ENCODE results near the gene INPP5B.
"Not testable (repeated sequence)": the region's sequence is repeated elsewhere in the genome, so short reads cannot be mapped to it uniquely, and the experiment has no call there.

INPP5B gene

GRCh38 chr1:37910886-37911285 lies 36.0 kb downstream of the INPP5B start:
- DNase-seq = not testable (repeated sequence)

GRCh38 chr1:37908531-37908930 lies 38.3 kb downstream of the INPP5B start:
- DNase-seq = not testable (repeated sequence)

DNA sequence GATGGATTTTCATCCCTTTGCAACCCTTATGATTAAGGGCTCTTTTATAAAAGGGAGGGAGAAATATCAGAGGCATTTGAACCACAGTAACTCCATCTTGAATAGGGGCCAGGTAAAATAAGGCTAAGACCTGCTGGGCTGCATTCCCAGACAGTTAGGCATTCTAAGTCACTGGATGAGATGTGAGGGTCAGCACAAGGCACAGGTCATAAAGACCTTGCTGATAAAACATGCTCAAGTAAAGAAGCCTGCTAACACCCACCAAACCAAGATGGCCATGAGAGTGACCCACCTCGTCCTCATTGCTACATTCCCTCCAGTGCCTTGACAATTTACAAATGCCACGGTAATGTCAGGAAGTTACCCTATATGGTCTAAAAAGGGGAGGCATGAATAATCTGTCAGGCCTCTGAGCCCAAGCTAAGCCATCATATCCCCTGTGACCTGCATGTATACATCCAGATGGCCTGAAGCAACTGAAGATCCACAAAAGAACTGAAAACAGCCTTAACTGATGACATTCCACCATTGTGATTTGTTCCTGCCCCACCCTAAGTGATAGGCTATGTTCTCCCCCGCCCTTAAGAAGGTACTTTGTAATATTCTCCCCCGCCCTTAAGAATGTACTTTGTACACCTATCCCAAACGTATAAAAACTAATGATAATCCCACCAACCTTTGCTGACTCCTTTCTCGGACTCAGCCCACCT lies 39.3 kb downstream of the INPP5B start:
- not testable (repeated sequence) for DNase-seq

DNA sequence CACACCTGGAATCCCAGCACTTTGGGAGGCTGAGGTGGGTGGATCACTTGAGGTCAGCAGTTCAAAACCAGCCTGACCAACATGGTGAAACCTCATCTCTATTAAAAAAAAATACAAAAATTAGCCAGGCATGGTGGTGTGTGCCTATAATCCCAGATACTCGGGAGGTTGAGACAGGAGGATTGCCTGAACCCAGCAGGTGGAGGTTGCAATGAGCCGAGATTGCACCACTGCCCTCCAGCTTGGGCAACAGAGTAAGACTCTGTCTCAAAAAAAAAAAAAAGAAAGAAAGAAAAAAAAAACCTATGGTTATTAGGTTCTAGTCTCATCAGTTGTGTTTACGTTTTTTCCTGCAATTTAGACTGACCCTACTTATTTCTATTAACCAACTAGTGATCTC lies 40.3 kb downstream of the INPP5B start:
- not testable (repeated sequence) for DNase-seq

- no peak for DNase-seq
Observed at GRCh38 chr1:37905727-37906126, 41.1 kb downstream of the INPP5B start.

DNA sequence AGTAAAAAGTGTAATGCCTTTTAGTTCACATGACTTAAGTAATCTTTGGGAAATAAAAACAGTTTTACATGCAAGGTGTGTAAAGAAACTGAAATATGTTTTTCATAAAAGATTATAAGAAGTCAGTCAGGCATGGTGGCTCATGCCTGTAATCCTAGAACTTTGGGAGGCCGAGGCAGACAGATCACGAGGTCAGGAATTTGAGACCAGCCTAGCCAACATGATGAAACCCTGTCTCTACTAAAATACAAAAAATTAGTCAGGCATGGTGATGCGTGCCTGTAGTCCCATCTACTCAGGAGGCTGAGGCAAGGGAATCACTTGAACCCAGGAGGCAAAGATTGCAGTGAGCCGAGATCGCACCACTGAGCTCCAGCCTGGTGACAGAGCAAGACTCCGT lies 42.9 kb downstream of the INPP5B start:
- DNase-seq = not testable (repeated sequence)

DNA sequence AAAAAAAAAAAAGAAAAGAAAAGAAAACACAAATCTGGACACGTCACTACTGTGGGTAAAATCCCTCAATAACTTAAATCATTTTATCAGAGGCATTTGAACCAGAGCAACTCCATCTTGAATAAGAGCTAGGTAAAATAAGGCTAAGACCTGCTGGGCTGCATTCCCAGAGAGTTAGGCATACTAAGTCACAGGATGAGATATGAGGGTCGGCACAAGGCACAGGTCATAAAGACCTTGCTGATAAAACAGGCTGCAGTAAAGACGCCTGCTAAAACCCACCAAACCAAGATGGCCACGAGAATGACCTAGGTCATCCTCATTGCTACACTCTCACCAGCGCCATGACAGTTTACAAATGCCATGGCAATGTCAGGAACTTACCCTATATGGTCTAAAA lies 43.9 kb downstream of the INPP5B start:
- DNase-seq = no peak

DNA sequence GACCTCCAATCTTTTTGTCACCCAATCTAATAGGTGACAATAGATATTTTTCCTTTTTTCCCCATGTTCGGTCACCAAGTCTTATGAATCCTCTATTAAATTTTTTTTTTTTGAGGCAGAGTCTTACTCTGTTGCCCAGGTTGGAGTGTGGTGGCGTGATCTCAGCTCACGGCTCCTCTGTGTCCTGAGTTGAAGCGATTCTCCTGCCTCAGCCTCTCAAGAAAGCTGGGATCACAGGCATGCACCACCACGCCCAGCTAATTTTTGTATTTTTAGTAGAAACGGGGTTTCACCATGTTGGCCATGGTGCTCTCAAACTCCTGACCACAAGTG lies 45.0 kb downstream of the INPP5B start:
- no peak for DNase-seq

DNA sequence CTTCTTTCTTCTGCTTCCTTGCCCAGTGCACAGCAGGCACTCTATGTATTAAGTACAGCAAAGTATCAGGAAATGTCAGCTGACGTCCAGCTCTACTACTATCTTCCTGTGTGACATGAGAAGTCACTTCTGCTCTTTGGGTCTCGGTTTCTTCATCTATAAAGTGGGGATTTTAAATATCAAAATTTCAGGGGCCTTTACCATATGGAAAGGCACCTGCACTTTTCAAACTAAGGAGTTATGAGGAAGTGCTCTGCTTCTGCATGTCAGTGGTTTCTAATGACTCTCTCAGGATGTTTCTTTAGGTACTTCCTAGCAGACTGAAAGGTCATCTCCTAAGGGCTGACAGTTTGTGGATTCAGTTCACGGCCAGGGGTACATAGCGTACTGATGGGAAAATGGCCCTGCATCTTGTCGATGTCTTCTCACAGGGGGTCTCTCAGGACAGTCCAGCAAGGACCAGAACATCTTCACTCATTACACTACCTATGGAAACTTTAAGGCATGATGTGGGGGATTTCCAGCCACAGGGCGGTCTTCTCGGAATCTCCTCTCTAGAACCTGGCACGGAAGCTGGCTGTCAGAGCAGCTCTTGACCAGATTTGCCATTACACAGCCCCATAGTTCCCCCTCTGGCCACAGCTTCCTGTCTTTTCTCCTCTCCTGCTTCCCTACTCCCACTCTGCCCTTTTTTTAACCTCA lies 45.5 kb downstream of the INPP5B start:
- DNase-seq = no peak

- DNase-seq = not testable (repeated sequence)
Observed at GRCh38 chr1:37897563-37897962, 49.3 kb downstream of the INPP5B start.

- no peak for DNase-seq
Observed at GRCh38 chr1:37893673-37894072, 53.2 kb downstream of the INPP5B start.

GRCh38 chr1:37892151-37893047 lies 54.5 kb downstream of the INPP5B start:
- DNase-seq = no peak

GRCh38 chr1:37890378-37891014 lies 56.4 kb downstream of the INPP5B start:
- DNase-seq = no peak

GRCh38 chr1:37888022-37888700 lies 58.7 kb downstream of the INPP5B start:
- no peak for DNase-seq

DNA sequence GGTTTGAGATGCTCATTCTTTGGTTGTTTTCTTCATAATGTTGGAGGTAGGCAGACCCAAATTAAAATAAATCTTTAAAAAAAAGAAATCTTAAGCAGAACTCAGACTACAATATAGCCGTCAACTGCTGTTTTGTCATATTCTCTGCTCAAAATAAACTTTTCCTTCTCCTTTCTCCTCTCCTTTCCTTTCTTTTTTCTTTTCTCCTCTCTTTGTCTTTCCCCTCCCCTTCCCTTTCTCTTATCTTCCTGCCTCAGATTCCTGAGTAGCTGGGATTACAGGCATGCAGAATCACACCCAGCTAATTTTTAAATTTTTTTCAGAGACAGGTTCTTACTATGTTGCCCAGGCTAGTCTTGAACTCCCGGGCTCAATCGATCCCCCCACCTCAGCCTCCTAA lies 62.7 kb downstream of the INPP5B start:
- no peak for DNase-seq

GRCh38 chr1:37883671-37884070 lies 63.2 kb downstream of the INPP5B start:
- no peak for DNase-seq

DNA sequence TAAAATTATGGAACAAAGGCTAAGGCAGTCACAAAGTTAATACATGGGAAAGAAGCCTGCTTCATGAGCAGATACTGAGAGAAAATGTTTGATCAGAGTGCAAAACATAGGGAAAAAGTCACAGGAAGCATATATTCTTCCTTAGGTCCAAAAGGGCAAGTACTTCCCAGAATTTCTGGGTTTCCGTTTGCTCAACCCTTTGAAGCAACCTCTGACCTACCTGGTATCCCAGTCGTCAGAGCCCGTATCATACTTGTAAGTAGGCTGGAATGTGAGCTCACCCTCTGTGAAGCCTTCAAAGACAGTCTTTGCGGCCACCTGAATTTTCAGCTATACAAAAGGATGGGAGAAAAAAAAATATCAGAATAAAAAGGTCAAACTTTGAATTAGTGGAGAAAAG lies 67.0 kb downstream of the INPP5B start:
- no peak for DNase-seq

GRCh38 chr1:37878071-37878470 lies 68.8 kb downstream of the INPP5B start:
- DNase-seq = no peak

DNA sequence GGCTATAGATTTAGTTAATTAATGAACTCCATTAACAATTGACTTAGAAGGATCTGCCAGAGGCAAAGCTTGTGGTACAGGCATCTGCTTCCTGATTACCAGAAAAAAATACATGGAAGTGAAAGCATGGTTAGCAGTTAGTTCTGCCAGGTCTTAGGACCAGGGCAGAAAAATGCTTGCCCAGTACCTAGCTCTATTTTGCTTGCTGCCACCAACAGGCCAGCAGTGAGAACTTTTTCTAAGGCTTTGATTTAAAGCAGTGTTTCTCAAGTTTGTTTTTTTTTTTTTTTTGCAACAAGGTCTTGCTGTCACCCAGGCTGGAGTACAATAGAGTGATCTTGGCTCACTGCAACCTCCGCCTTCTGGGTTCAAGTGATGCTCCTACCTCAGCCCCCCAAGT lies 71.0 kb downstream of the INPP5B start:
- DNase-seq = no peak

GRCh38 chr1:37872692-37873091 lies 74.2 kb downstream of the INPP5B start:
- no peak for DNase-seq

DNA sequence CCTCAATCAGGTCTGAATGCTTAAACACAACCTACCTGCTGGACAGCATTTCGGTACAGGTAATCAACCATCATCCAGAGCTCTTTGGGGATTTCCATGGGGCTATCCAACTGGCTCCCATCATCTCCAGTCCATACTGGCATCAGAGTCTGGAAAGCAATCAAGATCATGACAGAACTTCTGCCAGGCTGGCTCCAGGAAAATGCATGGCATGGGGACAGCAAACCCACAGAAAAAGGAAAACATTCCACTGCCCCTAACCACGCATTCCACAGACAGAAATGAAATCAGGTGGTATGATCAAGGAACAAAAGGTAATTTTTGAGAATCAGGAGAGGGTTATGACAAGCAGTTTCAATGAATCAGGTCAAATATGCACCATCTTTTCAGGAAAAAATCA lies 78.4 kb downstream of the INPP5B start:
- no peak for DNase-seq

DNA sequence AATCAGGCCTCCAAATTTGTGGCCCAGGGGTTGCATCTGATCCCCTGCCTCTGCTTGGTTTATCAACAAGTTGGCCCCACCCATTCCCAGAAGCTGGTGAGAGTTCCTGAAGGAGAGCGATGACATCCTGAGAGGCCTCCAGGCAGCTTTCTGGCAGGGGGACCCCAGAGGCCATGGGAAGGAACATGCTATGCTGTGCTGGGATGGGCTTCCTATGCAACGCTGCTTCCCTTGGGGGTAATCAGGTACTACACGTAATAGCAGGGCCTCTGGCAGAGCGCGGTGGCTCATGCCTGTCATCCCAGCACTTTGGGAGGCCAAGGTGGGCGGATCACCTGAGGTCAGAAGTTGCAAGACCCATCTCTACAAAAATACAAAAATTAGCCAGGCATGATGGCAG lies 79.1 kb downstream of the INPP5B start:
- no peak for DNase-seq

DNA sequence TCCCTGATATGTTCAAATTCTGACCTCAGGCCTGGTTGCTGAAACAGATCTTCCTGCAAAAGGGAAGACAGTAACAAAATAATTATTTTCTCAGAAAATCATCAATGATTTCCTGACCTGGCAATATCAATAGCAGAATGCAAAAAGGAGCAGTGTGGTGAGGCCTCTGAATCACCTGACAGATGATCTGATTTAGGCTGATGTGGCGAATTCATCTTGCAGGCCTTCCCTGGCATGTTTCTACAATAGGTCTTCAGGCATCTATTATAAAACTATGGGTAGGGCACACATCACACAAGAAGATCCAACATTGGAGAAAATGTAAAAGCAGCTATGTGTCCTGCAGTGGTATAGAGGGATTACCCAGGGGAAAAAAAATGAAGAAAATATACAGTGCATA lies 80.4 kb downstream of the INPP5B start:
- no peak for DNase-seq

Measured in 8988T (cell line).